Keratinocyte (primary cell): ENCODE results near the gene PTEN.

ENCODE experiments used
- CTCF ChIP-seq, 3 experiments: IDR thresholded peaks in 1 of 3; conservative IDR thresholded peaks in 1 of 3; optimal IDR thresholded peaks in 1 of 3; 2 replicates in 2 of 3; 3 replicates in 1 of 3; pipeline versions ENCODE3 to v1.5.1; 2011; ENCODE audit warnings: low read length in 3 of 3, mild to moderate bottlenecking in 3 of 3, moderate library complexity in 2 of 3, control low read depth in 1 of 3, inconsistent platforms in 1 of 3; ENCODE audit not compliant: insufficient read depth in 2 of 3; ENCODE audit errors: extremely low read depth in 1 of 3
- EZH2 ChIP-seq: IDR thresholded peaks from one replicate; pipeline ENCODE4 v1.6.1; 2012; ENCODE audit warnings: inconsistent platforms, mild to moderate bottlenecking, low read length, moderate library complexity

- TF ChIP-seq CTCF (optimal IDR thresholded peaks at IDR 0.05 in 1 of 3, IDR thresholded peaks at IDR 0.05 in 1 of 3, conservative IDR thresholded peaks at IDR 0.05 in 1 of 3; ENCODE audit: extremely low read depth in 1 of 3, insufficient read depth in 2 of 3, low read length in 3 of 3), result no peak
- no peak for TF ChIP-seq EZH2
These were observed 17.8 kb upstream of the PTEN start for GRCh38 chr10:87845624-87845998.
